Chondrocyte (in vitro differentiated cells): Measurements from ENCODE around the gene TTYH3. TPM values are rescaled to one million over a fixed set of nuclear protein-coding genes. Genes with fewer than 3 reads are reported as not detected.

Experiments used
- DNase-seq: peaks from one replicate; pipeline ENCODE4 v3.0.0; 2021; ENCODE audit warnings: mixed read lengths, low spot score
- H3K27ac Mint-ChIP-seq: one replicate; pipeline ENCODE4 v1.8.0; 2021; ENCODE audit warnings: mild to moderate bottlenecking, moderate library complexity, mixed read lengths; ENCODE audit not compliant: unreplicated experiment
- H3K27me3 Mint-ChIP-seq: 2 replicates; pipeline ENCODE4 v1.8.0; 2021; ENCODE audit warnings: low read depth, mixed read lengths
- H3K36me3 Mint-ChIP-seq: 2 replicates; pipeline ENCODE4 v1.8.0; 2021; ENCODE audit warnings: low read depth, mixed read lengths
- H3K4me1 Mint-ChIP-seq: 2 replicates; pipeline ENCODE4 v1.8.0; 2021; ENCODE audit warnings: low read depth, mild to moderate bottlenecking, mixed read lengths
- H3K4me3 Mint-ChIP-seq: one replicate; pipeline ENCODE4 v1.8.0; 2021; ENCODE audit warnings: mild to moderate bottlenecking, moderate library complexity, mixed read lengths; ENCODE audit not compliant: unreplicated experiment
- H3K9me3 Mint-ChIP-seq: 2 replicates; pipeline ENCODE4 v1.8.0; 2021; ENCODE audit warnings: low read depth, mixed read lengths
- CTCF ChIP-seq: fragments of 200-600 bp; sonication (generic); IDR thresholded peaks from 2 replicates; pipeline ENCODE4 v1.5.0; 2021; ENCODE audit warnings: antibody characterized with exemption, mild to moderate bottlenecking, moderate library complexity
- total RNA-seq: library from RNA; stranded (reverse); gene quantifications from 3 replicates; pipeline ENCODE4 v1.2.1, GENCODE V29; 2021

The TTYH3 gene
- total RNA-seq, 1 donor from 2014 or later: 196 TPM

GRCh38 chr7:2614631-2615330 lies 17.0 kb upstream of the TTYH3 start:
- Mint-ChIP-seq H3K27me3 (no peaks in the 10 kb centered on the region), H3K36me3 (no peaks in the 10 kb centered on the region), H3K27ac (peak overlapping the region; percentile 24), H3K4me3 (no peak overlapping the region), H3K4me1 (peaks cover 54% of the 10 kb centered on the region), H3K9me3 (no peaks in the 10 kb centered on the region)
- no peak for DNase-seq
- TF ChIP-seq CTCF: no peak

DNA sequence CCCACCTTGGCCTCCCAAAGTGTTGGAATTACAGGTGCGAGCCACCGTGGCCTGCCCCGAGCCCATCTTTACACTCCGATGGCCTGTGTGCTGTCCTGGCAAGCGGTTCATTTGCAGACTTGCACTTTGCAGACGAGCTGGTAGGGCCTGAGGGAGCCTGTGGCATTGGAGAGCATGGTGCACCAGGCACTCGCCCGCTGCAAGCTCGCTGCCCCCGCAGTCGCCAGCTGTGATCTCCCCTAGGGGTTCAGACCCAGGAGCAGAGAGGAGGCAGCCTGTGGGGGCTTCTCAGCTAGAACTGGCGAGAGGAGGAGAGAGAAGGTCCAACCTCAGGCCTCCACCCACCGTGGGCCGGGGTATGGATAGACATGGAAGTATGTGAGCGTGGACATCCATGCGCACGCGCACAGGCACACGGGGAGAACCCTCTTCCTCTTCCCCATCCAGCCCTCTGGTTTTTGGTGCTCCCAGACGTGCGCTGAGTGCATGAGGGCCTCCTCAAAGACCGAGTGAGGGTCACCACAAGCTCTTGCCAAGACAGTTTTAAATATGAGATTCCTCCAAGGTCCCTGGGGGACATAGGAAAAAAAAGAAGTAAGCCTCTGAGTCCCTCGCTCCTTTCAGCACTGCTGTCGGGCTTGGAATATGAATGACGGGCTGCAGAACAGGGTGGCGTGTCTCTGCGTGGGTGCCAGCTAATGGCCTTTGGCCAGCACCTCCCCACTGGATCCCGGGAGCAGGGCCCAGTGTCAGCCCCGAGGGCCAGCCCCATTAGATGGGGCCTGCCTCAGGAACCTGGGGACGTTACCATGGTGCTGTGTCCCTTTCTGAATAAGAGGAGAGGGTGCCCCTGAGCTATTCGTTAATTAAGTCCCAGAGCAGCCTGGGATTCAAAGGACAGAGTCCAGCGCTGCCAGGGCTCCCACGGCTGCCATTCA lies 15.1 kb upstream of the TTYH3 start:
- Mint-ChIP-seq H3K4me3 (no peak overlapping the region), H3K4me1 (peaks cover 70% of the 10 kb centered on the region), H3K36me3 (no peaks in the 10 kb centered on the region), H3K9me3 (no peaks in the 10 kb centered on the region), H3K27me3 (no peaks in the 10 kb centered on the region), H3K27ac (no peak overlapping the region)
- DNase-seq: no peak
- TF ChIP-seq CTCF: no peak

DNA sequence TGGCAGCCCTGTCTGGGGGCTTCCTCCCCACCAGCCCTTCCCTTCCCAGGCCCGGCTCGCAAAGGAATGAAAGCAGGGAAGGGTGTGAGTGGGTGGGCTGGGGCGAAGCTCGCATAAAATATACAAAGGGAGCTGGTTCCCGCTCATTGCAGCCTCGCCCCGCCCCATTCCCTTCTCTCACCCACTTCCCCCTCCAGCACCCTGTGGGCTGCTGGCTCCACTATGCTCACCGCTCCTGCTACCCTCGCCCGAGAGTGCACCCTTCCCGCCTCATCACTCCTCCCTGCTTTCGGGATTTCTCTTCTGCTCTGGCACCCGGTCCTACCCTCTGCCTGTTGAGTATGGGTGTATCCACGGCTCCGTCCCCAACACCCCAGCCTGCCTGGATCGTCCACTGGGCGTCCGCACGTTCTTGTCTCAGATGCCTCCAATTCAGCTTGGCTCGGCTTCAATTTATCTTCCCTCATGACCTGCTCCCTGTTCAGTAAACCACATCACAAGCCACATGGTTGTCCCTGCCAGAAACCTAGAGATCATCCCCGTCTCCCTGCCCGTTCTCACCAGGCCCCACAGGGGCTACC lies 14.4 kb upstream of the TTYH3 start:
- H3K4me1 Mint-ChIP-seq: peaks cover 78% of the 10 kb centered on the region
- H3K27ac Mint-ChIP-seq: no peak overlapping the region
- DNase-seq: no peak
- H3K36me3 Mint-ChIP-seq: no peaks in the 10 kb centered on the region
- no peaks in the 10 kb centered on the region for H3K27me3 Mint-ChIP-seq
- no peak for TF ChIP-seq CTCF
- H3K4me3 Mint-ChIP-seq: no peak overlapping the region
- H3K9me3 Mint-ChIP-seq: no peaks in the 10 kb centered on the region

DNA sequence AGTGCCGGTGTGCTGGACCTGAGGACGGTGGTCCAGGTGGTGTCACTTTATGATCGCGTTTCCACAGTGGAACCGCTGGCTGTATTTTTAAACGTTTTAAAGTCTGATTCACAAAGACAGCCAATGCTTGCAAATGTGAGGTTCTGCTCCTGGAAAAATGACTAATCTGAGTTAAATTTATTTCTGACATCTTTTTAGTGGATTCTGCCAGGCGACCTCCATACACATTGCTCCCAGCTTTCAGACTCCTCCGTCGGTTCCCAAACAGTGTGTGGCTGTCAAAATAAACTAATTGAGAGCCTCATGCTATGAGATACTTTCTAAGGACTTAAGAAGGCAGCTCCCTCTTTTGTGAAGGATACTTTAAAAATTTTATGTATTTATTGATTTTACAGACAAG lies 12.7 kb upstream of the TTYH3 start:
- H3K4me1 Mint-ChIP-seq: peaks cover 76% of the 10 kb centered on the region
- H3K27me3 Mint-ChIP-seq: no peaks in the 10 kb centered on the region
- H3K4me3 Mint-ChIP-seq: no peak overlapping the region
- peak overlapping the region; percentile 89 for H3K27ac Mint-ChIP-seq
- no peaks in the 10 kb centered on the region for H3K36me3 Mint-ChIP-seq
- no peak for TF ChIP-seq CTCF
- DNase-seq: no peak
- no peaks in the 10 kb centered on the region for H3K9me3 Mint-ChIP-seq
